Gastrocnemius medialis (tissue), 4 donors: ENCODE measurements around the gene CSGALNACT2. TPM values are rescaled to one million over a fixed set of nuclear protein-coding genes. Genes with fewer than 3 reads are reported as not detected.

Experiments
- ATAC-seq, 2 donors: fragments of 150-250 bp; one replicate each; pipeline ENCODE4 v1.9.1; 2016
- DNase-seq, 2 donors: peaks; one replicate each; pipeline ENCODE4 v3.0.0-alpha.2; 2019
- H3K27ac ChIP-seq, 4 donors: fragments of 200-600 bp; sonication (generic); 1 replicate in 1 of 4; 2 replicates in 3 of 4; pipeline ENCODE4 v1.5.1; 2016 to 2018; ENCODE audit warnings: mild to moderate bottlenecking in 2 of 4, moderate library complexity in 1 of 4
- H3K27me3 ChIP-seq, 3 donors: fragments of 200-600 bp; sonication (generic) in 2 of 3; 1 replicate in 1 of 3; 2 replicates in 2 of 3; pipeline versions ENCODE4 v1.5.1 to v1.6.0; 2016 to 2019; ENCODE audit warnings: mild to moderate bottlenecking in 1 of 3, moderate library complexity in 1 of 3
- H3K36me3 ChIP-seq, 2 donors: fragments of 200-600 bp; sonication (generic) in 1 of 2; one replicate each; pipeline ENCODE4 v1.5.1; 2017 to 2018
- H3K4me1 ChIP-seq, 2 donors: fragments of 200-600 bp; sonication (generic) in 1 of 2; one replicate each; pipeline ENCODE4 v1.5.1; 2016 to 2017; ENCODE audit warnings: mild to moderate bottlenecking in 2 of 2
- H3K4me3 ChIP-seq, 4 donors: fragments of 200-600 bp; sonication (generic) in 3 of 4; 1 replicate in 1 of 4; 2 replicates in 3 of 4; pipeline ENCODE4 v1.5.1; 2016 to 2019; ENCODE audit warnings: mild to moderate bottlenecking in 2 of 4
- H3K9me3 ChIP-seq, 3 donors: fragments of 200-600 bp; sonication (generic) in 2 of 3; 1 replicate in 1 of 3; 2 replicates in 2 of 3; pipeline ENCODE4 v1.5.1; 2016 to 2019
- CTCF ChIP-seq, 5 experiments: fragments of 450-650 bp in 3 of 5; fragments of 200-600 bp in 2 of 5; sonication (generic) in 2 of 5; IDR thresholded peaks in 4 of 5; conservative IDR thresholded peaks in 1 of 5; 1 replicate in 4 of 5; 2 replicates in 1 of 5; pipeline ENCODE4 v1.5.1; 2016 to 2019; ENCODE audit warnings: antibody characterized with exemption in 5 of 5, mild to moderate bottlenecking in 3 of 5, moderate library complexity in 3 of 5
- POLR2A ChIP-seq, 2 donors: fragments of 450-650 bp; IDR thresholded peaks; one replicate each; pipeline ENCODE4 v1.6.1; 2017; ENCODE audit warnings: antibody characterized with exemption in 2 of 2, mild to moderate bottlenecking in 2 of 2, moderate library complexity in 2 of 2
- in situ Hi-C, 4 donors: fragments of 200-750 bp; cut with MboI; loops; one replicate each; pipeline versions ENCODE4 v1.15.0 to v1.8.0; 2017; ENCODE audit warnings: low sequenced_read_pairs in 4 of 4
- intact Hi-C: fragments of 100-400 bp; cut with DNase I; formaldehyde crosslinking; loops from one replicate; pipeline ENCODE4 v1.15.1; 2023; ENCODE audit warnings: low total_unique reads
- total RNA-seq, 4 donors: library from RNA; depleted of rRNA; stranded (reverse); fragments of >200 nt; gene quantifications; one replicate each; pipeline versions ENCODE4 v1.1.0 to v1.2.3, GENCODE V29; 2016

CSGALNACT2 gene
- total RNA-seq, 4 donors from 2014 or later, result 12.3 to 17.3 (median 14.1) TPM

GRCh38 chr10:43229208-43230061 is 91.2 kb downstream of the CSGALNACT2 start:
- DNase-seq (peak in 1 of 2 donors; percentile 14), ATAC-seq (no peak)
- H3K27me3 ChIP-seq, result peaks cover 16 to 26% (median 22%) of the 10 kb centered on the region in 3 donors
- no peak overlapping the region for H3K27ac ChIP-seq
- H3K4me1 ChIP-seq, result no peaks in the 10 kb centered on the region
- intact Hi-C loops, result no loop called here
- TF ChIP-seq POLR2A (IDR thresholded peaks at IDR 0.05), result no peak
- TF ChIP-seq CTCF (IDR thresholded peaks at IDR 0.05 in 4 of 5, conservative IDR thresholded peaks at IDR 0.05 in 1 of 5), result no peak
- in situ Hi-C loops, result no loop called here
- H3K4me3 ChIP-seq, result peak overlapping the region in 3 of 4 donors; percentile 6 to 25 (median 11)
- no peaks in the 10 kb centered on the region for H3K9me3 ChIP-seq
- H3K36me3 ChIP-seq, result no peaks in the 10 kb centered on the region

GRCh38 chr10:43230101-43230908 is 92.1 kb downstream of the CSGALNACT2 start:
- in situ Hi-C loops, result no loop called here
- H3K27me3 ChIP-seq, result peaks cover 16 to 26% (median 22%) of the 10 kb centered on the region in 3 donors
- H3K27ac ChIP-seq, result no peak overlapping the region
- H3K9me3 ChIP-seq, result no peaks in the 10 kb centered on the region
- no peaks in the 10 kb centered on the region for H3K4me1 ChIP-seq
- H3K4me3 ChIP-seq, result no peak overlapping the region
- DNase-seq (peak in 1 of 2 donors; percentile 4), ATAC-seq (no peak)
- intact Hi-C loops, result no loop called here
- no peaks in the 10 kb centered on the region for H3K36me3 ChIP-seq
- TF ChIP-seq CTCF (IDR thresholded peaks at IDR 0.05 in 4 of 5, conservative IDR thresholded peaks at IDR 0.05 in 1 of 5), result no peak
- no peak for TF ChIP-seq POLR2A (IDR thresholded peaks at IDR 0.05)

GRCh38 chr10:43230909-43231522 is 92.8 kb downstream of the CSGALNACT2 start:
- in situ Hi-C loops, result no loop called here
- DNase-seq, result peak in 1 of 2 donors; percentile 6
- no peaks in the 10 kb centered on the region for H3K9me3 ChIP-seq
- no peak overlapping the region for H3K4me3 ChIP-seq
- intact Hi-C loops, result no loop called here
- H3K27ac ChIP-seq, result no peak overlapping the region
- peaks cover 16 to 26% (median 22%) of the 10 kb centered on the region in 3 donors for H3K27me3 ChIP-seq
- TF ChIP-seq POLR2A (IDR thresholded peaks at IDR 0.05) (no peak), CTCF (IDR thresholded peaks at IDR 0.05 in 4 of 5, conservative IDR thresholded peaks at IDR 0.05 in 1 of 5) (no peak)
- ATAC-seq, result no peak
- no peaks in the 10 kb centered on the region for H3K36me3 ChIP-seq
- no peaks in the 10 kb centered on the region for H3K4me1 ChIP-seq

GRCh38 chr10:43231523-43232078 is 93.4 kb downstream of the CSGALNACT2 start:
- ATAC-seq (no peak), DNase-seq (peak in 1 of 2 donors; percentile 12)
- in situ Hi-C loops (no loop called here), intact Hi-C loops (no loop called here)
- Histone ChIP-seq H3K27ac (no peak overlapping the region), H3K4me3 (no peak overlapping the region), H3K9me3 (no peaks in the 10 kb centered on the region), H3K36me3 (no peaks in the 10 kb centered on the region), H3K4me1 (no peaks in the 10 kb centered on the region), H3K27me3 (peaks cover 16 to 26% (median 22%) of the 10 kb centered on the region in 3 donors)
- TF ChIP-seq CTCF (IDR thresholded peaks at IDR 0.05 in 4 of 5, conservative IDR thresholded peaks at IDR 0.05 in 1 of 5), result no peak
- TF ChIP-seq POLR2A (IDR thresholded peaks at IDR 0.05), result no peak
